Suppressor macrophage (primary cell): ENCODE results near the gene C12orf75.

Source experiments
- DNase-seq, 4 experiments: peaks; one replicate each; pipeline ENCODE4 v3.0.0-alpha.2; 2020 to 2022

The C12orf75 gene

GRCh38 chr12:105418821-105419291 lies 88.4 kb downstream of the C12orf75 start:
- no peak for DNase-seq

GRCh38 chr12:105419606-105420005 lies 89.1 kb downstream of the C12orf75 start:
- no peak for DNase-seq

GRCh38 chr12:105420046-105420445 lies 89.6 kb downstream of the C12orf75 start:
- no peak for DNase-seq

- DNase-seq: peak; percentile 71 to 83 (median 80)
Measured at GRCh38 chr12:105420659-105421240, 90.3 kb downstream of the C12orf75 start.
